ENCODE measurements around the gene SRGAP1. TPM values are rescaled to one million over a fixed set of nuclear protein-coding genes. Genes with fewer than 3 reads are reported as not detected.

The SRGAP1 gene
- total and polyA plus RNA-seq, 2 of the 4 experiments (the other 2 are of a cell fraction), result 10.0 to 10.2 TPM

GRCh38 chr12:63922474-63922873 is 78.0 kb downstream of the SRGAP1 start:
- Histone ChIP-seq H3K18ac (ENCODE audit: low read depth, low read length) (peak overlapping the region; percentile 3; the same call in 1 of the 2 replicates), H2AK5ac (ENCODE audit: low read depth, low read length) (peak overlapping the region; percentile 53; the same call in 1 of the 2 replicates), H3K23ac (ENCODE audit: low read depth, low read length) (peak overlapping the region; percentile 58), H3K4me1 (ENCODE audit: control insufficient read depth, insufficient read depth, low read length) (peaks cover 13% of the 10 kb centered on the region), H4K91ac (ENCODE audit: insufficient read depth, low read depth, low read length) (peak overlapping the region; percentile 23), H2BK15ac (ENCODE audit: low read depth, low read length) (peak overlapping the region; percentile 6; the same call in 1 of the 3 replicates), H4K20me1 (ENCODE audit: insufficient read depth, low read length) (peaks cover 13% of the 10 kb centered on the region), H2AFZ (replicated peaks; ENCODE audit: low read length, poor library complexity) (no peak overlapping the region), H3K36me3 (ENCODE audit: control insufficient read depth, insufficient read depth, low read length) (0 out of 2 replicates have a peak, but pooled peaks cover 2% of the 10 kb centered on the region), H3K56ac (ENCODE audit: extremely low read depth, insufficient read depth, low read length) (0 out of 2 replicates have a peak overlapping the region, but pooled peaks have one; percentile 8), H4K5ac (ENCODE audit: low read depth, low read length) (peak overlapping the region; percentile 38; the same call in 1 of the 2 replicates), H3K4ac (ENCODE audit: low read depth, low read length) (peak overlapping the region; percentile 80), H3K27me3 (ENCODE audit: control insufficient read depth, insufficient read depth, low read length) (no peaks in the 10 kb centered on the region), H4K8ac (ENCODE audit: low read depth in 2 of 2, low read length in 2 of 2) (peak overlapping the region; percentile 17 to 59; a peak in 3 of 4 replicates), H3K9me3 (ENCODE audit: control insufficient read depth, insufficient read depth, low read length) (no peaks in the 10 kb centered on the region), H3K9ac (ENCODE audit: low read depth, low read length) (no peak overlapping the region), H3K79me1 (ENCODE audit: low read depth in 1 of 2, low read length in 2 of 2) (peaks cover 30 to 66% of the 10 kb centered on the region in 2 experiments), H2BK20ac (ENCODE audit: low read depth, low read length) (peak overlapping the region; percentile 75), H2BK5ac (ENCODE audit: low read depth, low read length, poor library complexity, severe bottlenecking) (peak overlapping the region; percentile 91), H3K14ac (replicated peaks; ENCODE audit: low read depth, low read length) (peak overlapping the region; percentile 87), H2AK9ac (replicated peaks; ENCODE audit: low read depth, low read length, poor library complexity) (no peak overlapping the region), H3K4me3 (ENCODE audit: insufficient read depth, low read depth, low read length) (no peak overlapping the region), H3K9me1 (ENCODE audit: insufficient read depth, low read length) (peaks cover 7% of the 10 kb centered on the region), H3K27ac (ENCODE audit: insufficient read depth, low read length) (peak overlapping the region; percentile 54; the same call in 1 of the 2 replicates), H3K4me2 (ENCODE audit: low read depth, low read length) (peak overlapping the region; percentile 3; the same call in 1 of the 2 replicates), H2BK120ac (ENCODE audit: low read depth, low read length) (peak overlapping the region; percentile 75)
- DNase-seq (peak; percentile 73), ATAC-seq (ENCODE audit: low read depth) (no peak; the same call in 1 of the 2 replicates)
- TF ChIP-seq RAD21 (IDR thresholded peaks at IDR 0.05; ENCODE audit: low read length) (no peak), CEBPB (IDR thresholded peaks at IDR 0.05; ENCODE audit: low read depth, low read length) (peak; percentile 93), RCOR1 (IDR thresholded peaks at IDR 0.05; ENCODE audit: insufficient replicate concordance, low read length) (peak; percentile 21), NFE2L2 (IDR thresholded peaks at IDR 0.05; ENCODE audit: low read depth, low read length) (no peak)
- no TSS peak for BruUV-seq (replicated peaks)
- dilution Hi-C loops (cut with HindIII; ENCODE audit: low sequenced_read_pairs, unreplicated experiment), result no loop called here
- CTCF ChIA-PET, result interaction anchor here (0.6 kb wide), 1 partner anchor 81 kb away, joined by 7 read pairs; no protein-coding TSS in a partner anchor
- in situ Hi-C loops (cut with MboI; ENCODE audit: low sequenced_read_pairs), result no loop called here
- intact Hi-C loops (cut with micrococcal nuclease), result no loop called here
- WGBS, 2 experiments (ENCODE audit: extremely low coverage in 2 of 2, insufficient read length in 1 of 2), result no CpG with 5 or more reads among the region's 1 CpG
- POLR2A ChIA-PET (ENCODE audit: unreplicated experiment), result interaction anchor here (0.6 kb wide), 1 partner anchor 29 kb away, joined by 3 read pairs; no protein-coding TSS in a partner anchor
